ENCODE data around the gene DGUOK.

The DGUOK gene

DNA sequence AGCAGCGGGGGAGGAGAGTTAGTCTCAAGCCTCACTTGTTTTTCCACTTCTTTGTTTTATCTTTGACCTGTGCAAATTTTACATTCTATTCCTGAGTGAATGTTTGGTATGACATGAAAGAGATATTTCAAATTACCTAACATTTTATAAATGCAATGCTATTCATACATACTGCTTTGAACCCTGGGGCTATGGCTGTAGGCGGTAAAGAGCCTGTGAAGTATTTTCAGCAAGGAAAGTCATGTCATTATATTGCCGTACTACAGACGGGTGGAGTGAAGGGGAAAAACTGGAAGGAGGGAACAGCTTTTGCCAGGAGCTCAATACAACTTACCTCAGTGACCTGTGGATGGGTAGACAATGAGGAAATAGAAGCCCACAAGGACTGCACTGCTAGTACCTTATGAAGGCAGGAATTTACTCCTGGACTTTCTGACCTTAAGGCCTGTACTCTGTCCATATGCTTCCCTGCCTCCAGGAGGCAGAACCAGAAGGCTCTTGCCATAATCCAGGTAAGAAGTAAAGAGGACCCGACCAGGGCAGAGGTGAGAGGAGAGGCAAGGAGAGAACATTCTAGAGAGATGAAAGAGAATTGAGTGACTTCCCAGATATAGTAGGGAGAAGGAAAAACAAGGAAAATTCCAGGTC lies 29.7 kb downstream of the DGUOK start:
- no peak for DNase-seq

DNA sequence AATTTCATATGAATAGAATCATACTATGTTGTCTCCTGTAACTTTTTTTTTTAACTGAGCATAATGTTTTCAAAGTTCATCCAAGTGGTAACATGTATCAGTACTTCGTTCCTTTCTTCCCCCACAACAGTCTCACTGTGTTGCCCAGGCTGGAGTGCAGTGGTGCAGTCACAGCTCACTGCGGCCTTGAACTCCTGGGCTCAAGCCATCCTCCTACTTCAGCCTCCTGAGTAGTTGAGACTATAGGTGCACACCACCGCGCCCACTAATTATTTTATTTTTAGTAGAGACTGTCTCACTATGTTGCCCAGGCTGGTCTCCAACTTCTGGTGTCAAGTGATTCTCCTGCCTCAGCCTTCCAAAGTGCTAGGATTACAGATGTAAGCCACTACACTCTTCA lies 34.6 kb downstream of the DGUOK start:
- DNase-seq = no peak

DNA sequence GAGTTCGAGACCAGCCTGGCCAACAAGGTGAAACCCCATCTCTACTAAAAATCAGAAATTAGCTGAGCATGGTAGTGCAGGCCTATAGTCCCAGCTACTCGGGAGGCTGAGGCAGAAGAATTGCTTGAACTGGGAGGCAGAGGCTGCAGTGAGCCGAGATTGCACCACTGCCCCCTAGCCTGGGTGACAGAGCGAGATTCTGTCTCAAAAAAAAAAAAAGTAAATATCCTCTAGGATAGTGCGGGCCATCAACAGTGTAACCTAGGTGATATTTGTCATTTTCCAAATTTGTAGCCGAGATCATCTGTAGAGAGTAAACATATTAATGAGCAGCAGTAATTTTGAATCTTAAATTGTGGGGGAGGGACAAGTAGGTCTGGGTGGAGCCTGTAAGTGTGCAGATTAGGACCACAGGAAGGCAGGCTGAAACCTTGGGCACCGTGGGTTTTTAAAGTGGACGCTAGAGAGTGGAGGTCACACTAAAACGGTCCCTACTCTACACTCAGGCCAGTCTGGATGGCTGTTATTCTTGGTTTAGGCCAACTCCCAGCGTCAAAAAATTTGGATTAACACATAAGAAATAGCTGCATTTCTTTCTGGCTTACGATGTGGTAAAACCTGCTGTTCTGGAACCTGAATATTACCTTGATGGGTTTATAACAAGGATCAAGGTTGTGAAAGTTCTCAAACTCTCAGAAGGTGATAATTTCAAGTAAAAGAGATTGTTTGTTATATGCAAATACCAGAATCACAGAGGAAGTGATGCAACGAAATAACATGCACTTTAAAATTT lies 35.3 kb downstream of the DGUOK start:
- DNase-seq = no peak

DNA sequence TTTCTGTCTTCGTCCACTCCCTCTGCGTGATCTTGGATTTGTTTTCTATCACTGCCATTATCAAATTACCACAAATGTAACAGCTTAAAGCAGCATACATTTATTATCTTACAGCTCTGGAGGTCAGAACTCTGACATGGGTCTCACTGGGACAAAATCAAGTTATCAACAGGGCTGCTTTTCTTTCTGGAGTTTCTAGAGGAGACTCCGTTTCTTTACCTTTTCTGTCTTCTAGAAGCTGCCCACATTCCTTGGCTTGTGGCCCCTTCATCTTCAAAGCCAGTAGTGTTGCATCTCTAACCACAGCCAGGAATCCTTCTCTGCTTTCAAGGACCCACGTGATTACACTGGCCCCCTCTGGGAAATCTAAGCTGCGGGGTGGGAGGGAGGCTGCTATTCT lies 36.1 kb downstream of the DGUOK start:
- no peak for DNase-seq

DNA sequence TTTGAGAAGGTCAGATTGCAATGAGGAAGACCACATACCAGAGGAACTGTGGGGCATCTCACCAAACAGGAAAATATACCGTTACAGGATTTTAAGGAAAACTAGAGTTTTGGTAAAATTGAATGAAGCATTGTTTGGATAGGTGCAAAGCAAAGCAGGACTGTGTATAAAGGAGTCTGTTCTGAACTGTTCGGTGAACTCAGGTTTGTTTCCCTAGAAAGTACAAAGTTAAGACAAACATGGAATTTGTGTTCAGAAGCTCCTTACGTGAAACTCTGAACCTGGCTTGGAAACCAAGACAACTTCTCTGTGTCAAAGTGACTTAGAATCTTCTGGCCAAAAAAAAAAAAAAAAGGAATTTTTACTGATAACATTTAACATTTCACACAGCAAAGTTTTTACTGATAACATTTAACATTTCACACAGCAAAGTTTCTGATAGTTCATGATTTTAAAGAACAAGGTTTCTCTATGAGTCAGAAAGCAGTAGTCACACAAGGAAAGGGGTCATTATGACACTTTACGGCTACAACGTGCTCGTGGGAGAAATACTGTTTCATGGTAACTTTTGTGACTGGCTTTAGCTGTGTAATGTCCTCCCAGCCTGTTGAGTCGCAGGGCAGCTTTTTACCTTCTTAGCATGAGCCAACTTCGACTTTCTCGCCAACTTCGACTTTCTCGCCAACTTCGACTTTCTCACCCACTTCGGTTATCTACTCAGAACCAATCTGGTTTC lies 36.9 kb downstream of the DGUOK start:
- no peak for DNase-seq

- no peak for DNase-seq
Measured at GRCh38 chr2:73964223-73964622, 37.5 kb downstream of the DGUOK start.

DNA sequence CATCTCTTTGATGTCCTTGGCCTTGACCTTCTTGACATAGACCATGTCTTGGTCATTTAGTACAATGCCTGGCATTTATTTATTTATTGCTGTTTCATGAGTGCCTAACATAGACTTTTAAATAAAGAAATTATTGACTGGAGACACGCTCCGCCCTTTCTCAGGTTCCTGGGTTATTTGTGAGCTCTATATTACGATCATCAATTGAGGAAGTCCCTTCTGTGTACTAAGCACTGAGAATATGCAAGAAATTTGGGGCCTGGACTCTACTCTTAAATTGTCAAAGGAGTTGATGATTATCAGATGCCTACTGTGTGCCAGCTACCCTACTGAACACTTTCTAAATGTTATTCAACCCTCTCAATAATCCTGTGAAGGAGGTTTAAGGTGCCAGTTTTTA lies 38.4 kb downstream of the DGUOK start:
- no peak for DNase-seq

GRCh38 chr2:73968357-73968937 lies 41.8 kb downstream of the DGUOK start:
- DNase-seq = no peak

- DNase-seq = no peak
Measured at GRCh38 chr2:73969356-73969755, 42.7 kb downstream of the DGUOK start.

- DNase-seq = no peak
Measured at GRCh38 chr2:73970141-73970803, 43.6 kb downstream of the DGUOK start.

GRCh38 chr2:73970850-73971471 lies 44.3 kb downstream of the DGUOK start:
- no peak for DNase-seq

GRCh38 chr2:73971722-73972121 lies 45.0 kb downstream of the DGUOK start:
- DNase-seq = no peak

DNA sequence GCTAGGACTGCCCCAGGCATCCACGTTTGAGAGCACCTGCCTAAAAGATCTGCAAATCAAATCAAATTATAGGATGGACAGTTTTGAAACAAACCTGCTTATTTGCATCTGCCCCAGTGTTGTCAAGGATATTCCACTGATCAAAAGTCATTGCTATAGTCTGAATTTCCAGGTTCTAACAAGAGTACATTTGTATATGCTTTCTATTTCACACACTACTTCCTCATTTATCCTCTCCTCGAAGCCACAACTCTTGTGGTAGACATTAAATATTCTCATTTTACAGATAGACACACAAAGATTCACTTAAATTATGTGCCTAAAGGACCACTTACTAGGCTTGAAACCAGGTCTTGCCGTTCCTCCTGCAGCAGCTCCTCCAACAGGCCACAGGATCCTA lies 46.2 kb downstream of the DGUOK start:
- no peak for DNase-seq

DNA sequence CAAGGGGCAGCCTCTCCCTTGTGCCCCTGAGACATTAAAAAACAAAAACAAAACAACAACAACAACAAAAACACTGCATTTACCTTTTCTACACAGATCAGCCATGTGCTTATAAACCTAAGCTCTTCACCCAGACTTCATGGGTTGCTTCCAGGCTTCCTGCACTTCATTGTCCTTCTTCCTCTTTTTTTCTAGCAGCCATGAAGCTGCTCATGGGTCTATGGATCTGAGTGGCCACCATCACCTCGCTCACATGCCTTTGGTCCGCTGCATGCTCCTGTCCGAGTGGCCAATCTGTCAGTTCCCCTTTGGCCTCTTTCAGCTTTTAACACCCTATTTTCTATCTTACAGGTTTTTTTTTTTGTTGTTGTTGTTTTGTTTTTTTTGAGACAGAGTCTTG lies 49.1 kb downstream of the DGUOK start:
- DNase-seq = no peak

DNA sequence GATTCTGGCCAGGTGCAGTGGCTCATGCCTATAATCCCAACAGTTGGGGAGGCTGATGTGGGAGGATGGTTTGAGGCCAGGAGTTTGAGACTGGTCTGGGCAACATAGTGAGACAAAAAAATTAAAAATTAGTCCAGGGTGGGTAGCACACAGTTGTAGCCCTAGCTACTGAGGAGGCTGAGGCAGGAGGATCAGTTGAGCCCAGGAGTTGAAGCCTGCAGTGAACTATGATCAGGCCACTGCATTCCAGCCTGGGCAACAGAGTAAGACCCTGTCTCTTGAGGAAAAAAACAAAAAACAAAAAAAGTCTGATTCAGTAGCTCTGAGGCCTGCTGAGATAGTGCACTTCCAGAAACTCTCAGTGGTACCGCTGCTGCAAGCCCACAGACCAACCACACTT lies 50.1 kb downstream of the DGUOK start:
- no peak for DNase-seq

- no peak for DNase-seq
Measured at GRCh38 chr2:73977466-73977865, 50.8 kb downstream of the DGUOK start.

DNA sequence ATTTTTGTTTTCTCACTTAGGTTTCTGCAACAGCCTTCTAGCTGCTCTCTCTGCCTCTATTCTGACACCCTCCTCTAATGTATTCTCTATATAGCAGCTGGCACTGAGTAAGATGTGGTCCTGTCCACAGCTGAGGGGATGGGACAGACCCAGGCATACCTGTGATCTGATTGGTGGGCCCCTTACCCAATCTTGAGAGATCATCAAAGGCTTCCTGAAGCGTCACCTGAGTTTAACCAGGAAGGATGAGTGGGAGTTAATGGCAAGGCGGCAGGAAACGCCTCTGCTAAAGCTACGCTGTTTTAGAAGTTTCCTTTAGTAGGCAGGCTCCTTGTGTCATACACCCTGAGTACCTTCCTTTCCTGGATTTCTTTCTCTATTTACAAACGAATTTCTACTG lies 52.3 kb downstream of the DGUOK start:
- DNase-seq = no peak

DNA sequence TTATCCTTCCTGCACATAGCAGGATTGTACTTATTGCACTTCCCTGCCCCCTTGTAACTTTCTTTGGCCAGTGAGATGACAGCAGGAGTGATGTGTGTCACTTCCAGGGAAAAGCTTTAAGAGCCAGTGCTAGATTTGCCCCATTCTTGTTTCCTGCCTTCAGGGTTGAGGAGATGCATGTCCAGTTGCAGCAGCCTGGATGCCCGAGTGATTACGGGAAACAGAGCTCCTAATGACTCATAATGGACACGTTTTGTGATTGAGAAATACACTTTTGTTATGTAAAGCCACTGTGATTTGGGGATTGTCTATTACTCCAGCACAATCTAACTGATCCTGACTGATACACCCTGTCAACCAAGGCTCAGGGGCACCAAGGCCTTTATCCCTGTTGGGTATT lies 53.0 kb downstream of the DGUOK start:
- DNase-seq = peak; percentile 46

- no peak for DNase-seq
Measured at GRCh38 chr2:73980566-73980965, 53.9 kb downstream of the DGUOK start.

GRCh38 chr2:73981081-73982001 lies 54.7 kb downstream of the DGUOK start:
- no peak for DNase-seq

- DNase-seq = no peak
Measured at GRCh38 chr2:73982140-73982617, 55.5 kb downstream of the DGUOK start.

All from kidney glomerular epithelial cell (primary cell).